Thoracic aorta (tissue), 2 donors: ENCODE results near the gene PRODH. TPM values are rescaled to one million over a fixed set of nuclear protein-coding genes. Genes with fewer than 3 reads are reported as not detected.
"Not testable (repeated sequence)": the region's sequence is repeated elsewhere in the genome, so short reads cannot be mapped to it uniquely, and the experiment has no call there.

ENCODE experiments used
- ATAC-seq: fragments of 150-250 bp; one replicate; pipeline ENCODE4 v1.8.0; 2017; ENCODE audit warnings: low read depth; ENCODE audit not compliant: insufficient number of reproducible peaks, low FRiP score
- DNase-seq: peaks from one replicate; pipeline ENCODE4 v3.0.0-alpha.2; 2020; ENCODE audit warnings: low spot score
- H3K27ac ChIP-seq, 2 donors: fragments of 200-600 bp; sonication (generic); 1 replicate in 1 of 2; 2 replicates in 1 of 2; pipeline ENCODE4 v1.5.1; 2016; ENCODE audit warnings: mild to moderate bottlenecking in 2 of 2, moderate library complexity in 2 of 2
- H3K27me3 ChIP-seq: fragments of 200-600 bp; sonication (generic); replicated peaks from 2 replicates; pipeline ENCODE4 v1.6.0; 2016; ENCODE audit warnings: mild to moderate bottlenecking; ENCODE audit not compliant: insufficient read depth
- H3K36me3 ChIP-seq: fragments of 200-600 bp; sonication (generic); one replicate; pipeline ENCODE4 v1.5.1; 2016
- H3K4me1 ChIP-seq, 2 donors: fragments of 200-600 bp; sonication (generic); 1 replicate in 1 of 2; 2 replicates in 1 of 2; pipeline versions ENCODE4 v1.5.1 to v1.6.0; 2016; ENCODE audit warnings: low read depth in 2 of 2, mild to moderate bottlenecking in 1 of 2; ENCODE audit not compliant: control insufficient read depth in 1 of 2
- H3K4me3 ChIP-seq: fragments of 200-600 bp; sonication (generic); 2 replicates; pipeline ENCODE4 v1.5.1; 2016; ENCODE audit warnings: mild to moderate bottlenecking
- H3K9me3 ChIP-seq: fragments of 200-600 bp; sonication (generic); 2 replicates; pipeline ENCODE4 v1.5.1; 2016
- total RNA-seq, 2 donors: library from RNA; depleted of rRNA; stranded (reverse); fragments of >200 nt; gene quantifications; one replicate each; pipeline versions ENCODE4 v1.1.0 to v1.2.3, GENCODE V29; 2016
- TF ChIP-seq, protein P1 (sequence below): fragments of 200-600 bp; sonication (generic); IDR thresholded peaks from one replicate; pipeline ENCODE4 v1.5.1; 2019; ENCODE audit warnings: antibody characterized with exemption

Gene PRODH
- total RNA-seq, 2 donors from 2014 or later: 7.5 to 16.0 TPM

DNA sequence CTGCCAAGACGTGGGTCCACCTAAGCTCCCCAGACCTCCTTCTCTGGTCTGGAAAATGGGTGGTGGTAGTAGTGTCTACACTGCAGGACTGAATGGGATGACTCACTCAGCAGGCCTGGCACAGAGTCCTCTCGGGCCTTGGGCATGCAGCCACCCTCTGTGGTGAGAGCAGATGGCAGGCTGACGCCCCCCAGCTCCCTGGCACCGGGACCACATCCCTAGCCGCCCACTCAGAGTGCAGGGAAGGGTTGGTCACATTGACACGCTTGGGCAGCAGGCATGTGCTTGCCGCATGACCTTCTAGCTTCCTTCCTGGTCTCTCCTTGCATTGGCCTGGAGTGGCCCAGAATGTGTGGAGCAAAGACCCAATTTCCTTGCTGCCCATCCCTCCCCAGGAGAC is 30.7 kb upstream of the PRODH start:
- Histone ChIP-seq H3K27ac (no peak overlapping the region), H3K27me3 (no peaks in the 10 kb centered on the region), H3K9me3 (no peaks in the 10 kb centered on the region), H3K4me1 (peaks cover 0 to 4% of the 10 kb centered on the region in 2 donors), H3K4me3 (no peak overlapping the region), H3K36me3 (no peaks in the 10 kb centered on the region)
- no peak for DNase-seq
- no peak for ATAC-seq
- TF ChIP-seq, protein P1, sequence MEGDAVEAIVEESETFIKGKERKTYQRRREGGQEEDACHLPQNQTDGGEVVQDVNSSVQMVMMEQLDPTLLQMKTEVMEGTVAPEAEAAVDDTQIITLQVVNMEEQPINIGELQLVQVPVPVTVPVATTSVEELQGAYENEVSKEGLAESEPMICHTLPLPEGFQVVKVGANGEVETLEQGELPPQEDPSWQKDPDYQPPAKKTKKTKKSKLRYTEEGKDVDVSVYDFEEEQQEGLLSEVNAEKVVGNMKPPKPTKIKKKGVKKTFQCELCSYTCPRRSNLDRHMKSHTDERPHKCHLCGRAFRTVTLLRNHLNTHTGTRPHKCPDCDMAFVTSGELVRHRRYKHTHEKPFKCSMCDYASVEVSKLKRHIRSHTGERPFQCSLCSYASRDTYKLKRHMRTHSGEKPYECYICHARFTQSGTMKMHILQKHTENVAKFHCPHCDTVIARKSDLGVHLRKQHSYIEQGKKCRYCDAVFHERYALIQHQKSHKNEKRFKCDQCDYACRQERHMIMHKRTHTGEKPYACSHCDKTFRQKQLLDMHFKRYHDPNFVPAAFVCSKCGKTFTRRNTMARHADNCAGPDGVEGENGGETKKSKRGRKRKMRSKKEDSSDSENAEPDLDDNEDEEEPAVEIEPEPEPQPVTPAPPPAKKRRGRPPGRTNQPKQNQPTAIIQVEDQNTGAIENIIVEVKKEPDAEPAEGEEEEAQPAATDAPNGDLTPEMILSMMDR: no peak

DNA sequence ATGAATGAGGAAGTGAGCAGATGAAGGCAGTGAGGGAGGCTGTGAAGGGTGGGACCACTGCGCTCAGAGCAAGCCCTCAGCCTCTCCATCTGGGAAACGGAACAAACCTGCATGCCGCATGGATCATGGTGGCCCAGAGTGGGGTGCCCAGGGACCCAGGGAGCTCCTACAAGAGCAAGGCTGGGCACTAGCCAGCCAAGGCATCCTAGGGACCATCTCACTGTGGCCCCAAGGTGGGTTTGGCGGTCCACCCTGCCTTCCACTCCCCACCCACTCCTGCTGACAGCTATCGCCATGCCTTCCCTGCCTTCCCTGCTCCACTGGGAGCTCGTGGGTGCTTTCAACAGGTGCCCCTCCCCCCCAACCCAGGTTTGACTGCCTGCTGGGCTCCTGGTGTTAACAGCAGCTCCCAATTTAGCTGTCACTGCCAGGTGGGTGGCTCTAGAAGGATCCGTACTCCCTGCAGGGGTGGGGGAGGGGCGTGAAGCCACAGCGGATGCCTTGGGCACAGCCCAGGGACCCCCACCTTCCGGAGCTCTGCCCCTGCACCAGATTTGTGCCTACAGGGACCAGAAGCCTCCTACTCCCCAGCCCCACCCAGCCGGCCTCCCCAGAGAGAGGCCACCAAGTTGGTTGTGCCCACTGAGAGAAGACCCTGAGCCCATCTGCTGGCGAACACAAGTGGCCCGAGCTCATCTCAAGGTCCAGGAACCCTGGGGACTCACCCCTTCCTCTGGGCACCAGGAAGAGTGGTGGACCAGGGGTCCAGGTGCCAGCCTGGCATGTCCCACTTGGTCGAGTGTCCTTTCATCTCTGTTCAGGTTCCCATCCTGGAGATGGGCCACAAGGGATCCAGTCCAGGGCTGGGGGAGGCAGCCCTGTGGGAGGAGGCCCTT is 29.7 kb upstream of the PRODH start:
- ATAC-seq: no peak
- Histone ChIP-seq H3K4me1 (peaks cover 0 to 4% of the 10 kb centered on the region in 2 donors), H3K36me3 (no peaks in the 10 kb centered on the region), H3K4me3 (no peak overlapping the region), H3K27me3 (no peaks in the 10 kb centered on the region), H3K27ac (no peak overlapping the region), H3K9me3 (no peaks in the 10 kb centered on the region)
- no peak for DNase-seq
- TF ChIP-seq, protein P1: no peak

DNA sequence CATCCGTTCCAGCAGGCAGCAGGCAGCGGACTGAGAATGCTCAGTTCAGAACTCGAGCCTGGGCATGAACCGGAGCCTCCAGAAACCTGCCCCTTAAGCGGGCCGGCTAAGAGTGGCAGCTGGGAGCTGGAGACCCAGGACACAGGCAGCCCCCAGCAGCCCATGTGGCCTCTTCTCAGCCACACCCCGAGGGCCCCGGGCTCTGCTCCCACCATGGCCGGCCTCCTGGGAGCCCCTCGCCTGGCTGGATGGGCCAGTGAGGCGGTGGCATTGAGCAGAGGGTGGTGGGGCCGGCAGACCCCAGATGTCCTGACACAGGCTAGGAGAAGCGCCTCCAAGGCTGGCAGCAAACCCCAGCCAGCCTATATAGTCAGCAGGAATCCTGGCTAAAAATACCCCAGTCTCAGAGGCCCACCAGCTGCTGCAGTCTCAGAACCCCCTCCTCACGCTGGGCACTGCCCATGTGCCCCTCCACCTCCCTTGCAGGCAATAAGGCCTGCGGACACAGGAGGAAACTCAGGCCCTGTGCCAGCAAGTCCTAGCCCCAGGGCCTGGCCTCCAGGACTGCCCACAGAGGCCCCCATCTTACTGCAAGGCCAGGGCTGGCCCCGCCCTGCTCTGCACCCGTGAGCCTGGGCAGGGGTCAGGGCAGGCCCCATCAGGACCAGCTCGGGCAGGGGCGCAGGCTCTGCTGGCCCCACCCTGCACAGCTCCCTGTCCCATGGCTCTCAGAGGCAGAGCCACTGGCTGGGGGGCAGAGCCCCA is 28.6 kb upstream of the PRODH start:
- not testable (repeated sequence) for H3K27me3 ChIP-seq, H3K27ac ChIP-seq, H3K4me3 ChIP-seq, H3K9me3 ChIP-seq, H3K36me3 ChIP-seq, H3K4me1 ChIP-seq, ATAC-seq, DNase-seq

DNA sequence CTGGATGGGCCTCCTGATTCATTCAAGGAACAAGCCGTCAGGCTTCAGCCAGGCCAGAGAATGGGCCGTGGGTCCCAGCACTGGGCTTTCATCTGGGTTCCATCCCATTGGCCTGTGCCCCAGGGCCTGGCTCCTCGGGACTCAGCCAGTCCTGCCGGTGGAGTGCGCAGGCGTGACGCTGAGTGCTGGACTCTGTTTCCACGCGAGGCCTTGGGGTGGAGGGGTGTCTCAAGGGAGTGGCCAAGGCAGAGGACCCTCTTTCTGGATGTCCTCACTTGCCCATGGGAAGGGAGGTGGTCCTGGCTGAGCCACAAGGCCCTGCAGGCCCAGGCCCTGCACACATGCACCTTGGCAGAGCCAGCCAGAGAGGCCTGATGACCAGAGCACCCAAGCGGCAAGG is 28.0 kb upstream of the PRODH start:
- DNase-seq, ATAC-seq, H3K36me3 ChIP-seq: not testable (repeated sequence)

DNA sequence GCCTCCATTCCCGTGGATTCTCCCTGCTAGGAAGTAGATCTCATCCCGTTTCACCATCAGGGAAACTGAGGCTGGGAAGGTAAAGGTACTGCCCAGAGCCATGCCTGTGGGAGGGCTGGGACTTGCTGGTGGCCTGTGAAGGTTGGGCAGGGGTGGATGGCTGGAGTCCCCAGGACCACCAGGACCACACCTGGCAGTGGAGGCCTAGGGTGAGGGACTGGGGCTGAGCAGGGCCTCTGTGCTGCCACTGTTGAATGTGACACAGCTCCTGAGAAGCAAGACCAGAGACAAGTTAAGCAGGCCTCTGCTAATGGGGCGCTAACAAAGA is 26.2 kb upstream of the PRODH start:
- DNase-seq (no peak), ATAC-seq (no peak)
- Histone ChIP-seq H3K4me3 (no peak overlapping the region), H3K9me3 (no peaks in the 10 kb centered on the region), H3K4me1 (no peaks in the 10 kb centered on the region), H3K27me3 (no peaks in the 10 kb centered on the region), H3K27ac (no peak overlapping the region), H3K36me3 (no peaks in the 10 kb centered on the region)
- TF ChIP-seq, protein P1: no peak

More for the DNA sequence above, 28.0 kb upstream of the PRODH start:
- not testable (repeated sequence) for H3K4me3 ChIP-seq, H3K27me3 ChIP-seq, H3K4me1 ChIP-seq, H3K9me3 ChIP-seq, H3K27ac ChIP-seq

DNA sequence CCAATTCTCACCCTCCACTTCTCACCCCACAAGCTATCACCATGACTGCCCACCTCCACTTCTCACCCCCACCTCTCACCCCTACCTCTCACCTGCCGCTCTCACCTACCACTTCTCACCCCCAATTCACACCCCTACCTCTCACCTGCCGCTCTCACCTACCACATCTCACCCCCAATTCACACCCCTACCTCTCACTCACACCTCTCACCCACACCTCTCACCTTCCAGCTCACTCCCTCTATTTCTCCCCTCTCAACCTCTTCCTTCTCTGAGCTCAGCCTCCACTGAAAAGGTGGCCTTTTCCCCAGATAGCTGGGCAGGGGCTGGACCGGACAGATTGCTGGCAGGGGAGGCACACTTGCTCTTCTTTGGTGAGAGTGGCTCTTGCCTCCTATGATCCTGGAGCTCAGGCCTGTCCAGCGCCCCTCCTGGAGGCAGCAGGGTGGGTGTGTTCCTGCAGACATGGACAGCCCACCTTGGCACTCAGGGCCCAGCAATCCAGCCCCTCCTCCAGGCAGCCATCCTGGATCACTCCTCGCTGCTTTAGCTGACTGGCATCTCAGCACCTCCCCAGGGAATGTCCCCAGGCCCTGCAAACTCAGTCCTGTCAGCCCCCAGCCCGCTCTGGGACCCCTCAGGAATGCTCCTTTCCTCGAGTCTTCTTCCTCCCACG is 25.7 kb upstream of the PRODH start:
- not testable (repeated sequence) for H3K9me3 ChIP-seq, H3K4me3 ChIP-seq, H3K4me1 ChIP-seq, ATAC-seq, H3K27ac ChIP-seq, H3K36me3 ChIP-seq, DNase-seq, H3K27me3 ChIP-seq

DNA sequence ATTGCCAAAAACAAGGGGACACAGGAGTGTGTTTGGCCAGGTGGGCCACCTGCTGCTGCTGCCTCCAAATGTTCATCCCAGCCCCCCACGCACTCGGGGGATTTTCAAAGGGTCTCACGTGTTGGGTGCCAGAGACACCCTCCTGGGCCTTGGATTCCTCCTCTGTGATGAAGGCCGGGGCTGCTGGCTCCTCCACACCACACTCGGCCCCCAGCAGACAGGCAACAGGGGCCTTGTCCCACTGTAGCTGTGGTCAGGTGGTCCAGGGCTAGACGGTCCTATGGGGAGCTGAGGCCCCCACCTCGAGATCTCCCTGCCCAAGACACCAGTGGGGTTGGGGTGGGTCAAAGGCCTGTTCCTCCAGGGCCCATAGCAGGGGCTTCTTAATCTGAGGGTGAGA is 25.1 kb upstream of the PRODH start:
- H3K4me1 ChIP-seq, ATAC-seq, H3K9me3 ChIP-seq, H3K36me3 ChIP-seq, H3K4me3 ChIP-seq, H3K27ac ChIP-seq, H3K27me3 ChIP-seq, DNase-seq: not testable (repeated sequence)

DNA sequence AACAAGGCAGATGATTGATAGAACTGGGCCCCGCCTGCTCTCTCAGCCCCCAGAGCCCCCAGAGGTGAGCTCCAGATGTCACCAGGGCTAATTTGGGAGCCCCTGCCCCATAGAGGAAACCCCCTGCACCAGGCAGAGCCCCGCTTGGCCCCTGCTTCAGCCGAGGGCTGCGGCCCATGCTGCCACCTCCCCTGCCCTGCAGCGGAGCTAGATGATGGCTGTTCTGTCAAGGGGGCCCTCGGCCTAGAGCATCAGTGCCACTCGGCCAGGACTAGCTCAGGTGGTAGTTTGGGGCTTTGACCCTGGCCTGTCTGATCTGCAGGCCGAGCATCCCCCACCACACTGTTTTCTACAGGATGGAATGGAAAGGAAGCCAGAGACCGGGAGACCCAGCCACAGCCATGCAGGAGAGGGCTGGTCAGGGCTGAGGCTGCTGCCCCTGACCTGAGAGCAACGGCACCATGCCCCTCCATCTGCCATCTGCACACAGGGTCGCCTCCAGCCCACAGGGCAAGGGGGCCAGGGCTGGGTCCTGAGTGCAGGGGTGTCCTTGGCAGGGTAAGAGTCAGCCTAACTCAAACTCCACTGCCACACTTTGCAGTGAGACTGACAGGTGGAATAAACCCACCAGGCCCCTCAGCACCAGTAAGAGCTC is 24.2 kb upstream of the PRODH start:
- not testable (repeated sequence) for DNase-seq, H3K27ac ChIP-seq, ATAC-seq, H3K9me3 ChIP-seq, H3K4me3 ChIP-seq, H3K36me3 ChIP-seq, H3K4me1 ChIP-seq, H3K27me3 ChIP-seq

DNA sequence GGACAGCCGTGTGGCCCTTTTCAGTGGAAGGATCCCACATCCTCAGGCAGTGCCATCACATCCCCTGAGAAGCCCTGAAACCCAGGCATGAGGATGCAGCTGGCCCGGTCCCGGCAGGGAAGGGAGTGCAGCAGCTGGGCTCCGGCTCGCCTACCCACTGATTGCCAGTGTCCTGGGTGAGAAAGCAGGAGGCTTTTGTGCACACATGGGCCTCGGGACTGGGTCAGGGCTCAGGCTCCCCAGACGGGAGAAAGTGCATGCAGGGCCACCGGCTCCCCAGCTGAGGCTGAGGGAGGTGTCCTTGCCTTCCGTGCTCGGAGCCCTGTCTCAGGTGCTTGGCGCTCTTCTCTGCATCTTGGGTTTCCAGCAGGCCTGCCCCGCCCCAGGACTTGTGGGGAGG is 23.6 kb upstream of the PRODH start:
- not testable (repeated sequence) for H3K4me1 ChIP-seq, H3K27ac ChIP-seq, ATAC-seq, H3K27me3 ChIP-seq, H3K4me3 ChIP-seq, H3K9me3 ChIP-seq, DNase-seq, H3K36me3 ChIP-seq
